Measurements from ENCODE around the gene KLHL29.
"Not testable (repeated sequence)": the region's sequence is repeated elsewhere in the genome, so short reads cannot be mapped to it uniquely, and the experiment has no call there.

KLHL29 gene

GRCh38 chr2:23373666-23374065 lies 11.3 kb upstream of the KLHL29 start:
- no peak for DNase-seq

GRCh38 chr2:23375448-23375847 lies 9.5 kb upstream of the KLHL29 start:
- no peak for DNase-seq

GRCh38 chr2:23376075-23376474 lies 8.9 kb upstream of the KLHL29 start:
- DNase-seq: no peak

- no peak for DNase-seq
Measured at GRCh38 chr2:23376972-23377371, 8.0 kb upstream of the KLHL29 start.

- no peak for DNase-seq
Measured at GRCh38 chr2:23377771-23378170, 7.2 kb upstream of the KLHL29 start.

- DNase-seq: no peak
Measured at GRCh38 chr2:23378496-23378895, 6.5 kb upstream of the KLHL29 start.

GRCh38 chr2:23379220-23379695 lies 5.7 kb upstream of the KLHL29 start:
- no peak for DNase-seq

- DNase-seq: peak; percentile 35 to 53
Measured at GRCh38 chr2:23380562-23381065, 4.4 kb upstream of the KLHL29 start.

- peak; percentile 18 for DNase-seq
Measured at GRCh38 chr2:23381084-23381483, 3.9 kb upstream of the KLHL29 start.

GRCh38 chr2:23381485-23381884 lies 3.5 kb upstream of the KLHL29 start:
- DNase-seq: no peak

GRCh38 chr2:23383100-23383499 lies 1.9 kb upstream of the KLHL29 start:
- DNase-seq: no peak

- DNase-seq: peak; percentile 24 to 32
Measured at GRCh38 chr2:23385351-23385747, 370 bp downstream of the KLHL29 start.

GRCh38 chr2:23385748-23386338 lies 864 bp downstream of the KLHL29 start:
- peak; percentile 14 to 26 for DNase-seq

- peak; percentile 24 to 31 for DNase-seq
Measured at GRCh38 chr2:23386339-23387220, 1.6 kb downstream of the KLHL29 start.

- DNase-seq: no peak
Measured at GRCh38 chr2:23387221-23387550, 2.2 kb downstream of the KLHL29 start.

- DNase-seq: no peak
Measured at GRCh38 chr2:23387845-23388244, 2.9 kb downstream of the KLHL29 start.

GRCh38 chr2:23388294-23388693 lies 3.3 kb downstream of the KLHL29 start:
- no peak for DNase-seq

- no peak for DNase-seq
Measured at GRCh38 chr2:23388756-23389514, 4.0 kb downstream of the KLHL29 start.

GRCh38 chr2:23390152-23390551 lies 5.2 kb downstream of the KLHL29 start:
- DNase-seq: no peak

- DNase-seq: not testable (repeated sequence)
Measured at GRCh38 chr2:23391237-23391736, 6.3 kb downstream of the KLHL29 start.

GRCh38 chr2:23393722-23394121 lies 8.7 kb downstream of the KLHL29 start:
- DNase-seq: no peak

- no peak for DNase-seq
Measured at GRCh38 chr2:23394700-23395099, 9.7 kb downstream of the KLHL29 start.

- no peak for DNase-seq
Measured at GRCh38 chr2:23397478-23397877, 12.5 kb downstream of the KLHL29 start.

Data from activated CD4-positive, alpha-beta T cell treated with anti-CD3 and anti-CD28 coated beads, Interleukin-2, amount 50 U/mL, for 48 hours (primary cell).